ENCODE measurements around the gene FFAR4.

The FFAR4 gene

DNA sequence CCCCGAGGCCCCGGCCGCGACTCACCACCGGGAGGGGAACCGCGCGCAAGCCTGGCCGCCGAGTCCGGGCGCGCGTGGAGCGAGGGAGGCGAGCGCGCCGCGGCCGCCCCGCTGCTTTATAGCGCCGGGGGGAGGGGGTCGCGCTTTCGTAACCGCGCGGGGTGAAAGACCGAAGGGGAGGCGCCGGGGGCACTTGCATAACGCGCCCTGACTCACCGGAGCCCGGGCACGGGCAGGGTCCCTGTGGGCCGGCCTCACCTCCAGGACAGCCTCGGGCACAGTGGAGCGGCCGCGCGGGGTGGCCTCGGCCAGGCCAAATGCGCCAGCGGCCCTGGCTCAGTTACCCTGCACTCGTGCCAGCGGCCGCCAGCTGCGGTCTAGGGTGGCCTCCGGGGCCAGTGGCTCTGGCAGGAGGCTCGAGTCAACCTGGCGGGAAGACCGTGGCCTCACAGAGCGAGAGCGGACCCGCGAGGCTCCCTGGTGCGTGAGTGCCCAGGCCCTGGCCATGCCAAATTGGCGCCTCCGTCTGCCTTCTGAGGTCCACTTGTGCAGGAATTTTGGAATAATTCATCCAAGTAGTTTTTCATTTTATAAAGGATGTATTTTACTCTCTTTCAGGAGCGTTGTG lies 34.8 kb downstream of the FFAR4 start, which contains the start of gene RBP4:
Gene RBP4 (minus strand): TSS at position 90 of the 628 bp plus-strand sequence. CDS start 207 bp downstream, outside the sequence.
- DNase-seq = no peak

DNA sequence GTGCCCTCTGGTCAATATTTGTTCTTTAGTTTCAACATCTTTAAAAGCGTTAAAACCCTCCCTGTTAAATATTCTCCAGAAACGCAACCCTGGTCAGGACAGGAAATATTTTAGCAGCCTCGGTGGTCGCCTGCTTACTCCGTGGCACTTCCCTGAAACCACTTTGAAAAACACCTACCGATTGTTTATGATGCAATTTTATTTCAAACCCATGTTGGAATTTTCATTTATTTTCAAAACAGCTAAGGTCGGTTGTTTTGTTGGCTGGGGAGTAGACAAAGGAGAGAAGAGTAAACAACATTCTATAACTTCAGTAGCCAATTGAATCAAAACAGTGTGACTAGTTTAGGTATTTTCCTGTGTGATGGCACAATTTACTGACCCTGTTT lies 35.3 kb downstream of the FFAR4 start:
- DNase-seq = no peak

DNA sequence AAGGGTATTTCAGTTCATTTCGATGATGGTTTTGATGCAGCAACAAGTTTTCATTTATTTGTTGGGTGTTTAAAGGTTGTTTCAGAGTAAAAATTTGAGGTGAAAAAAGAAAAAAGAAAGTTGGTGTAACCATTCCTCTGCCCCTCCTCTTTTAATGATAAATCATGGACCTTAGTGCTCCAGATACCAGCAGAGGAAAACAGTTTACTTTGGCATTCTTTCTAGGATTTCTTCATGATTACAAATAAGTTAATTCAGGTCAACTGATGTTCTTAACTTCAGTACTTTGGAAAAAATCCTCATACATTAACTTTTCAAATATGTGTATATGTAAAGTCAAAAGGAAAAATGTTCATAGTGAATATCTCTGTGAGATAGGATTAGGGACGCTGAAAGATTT lies 36.6 kb downstream of the FFAR4 start:
- DNase-seq = no peak

DNA sequence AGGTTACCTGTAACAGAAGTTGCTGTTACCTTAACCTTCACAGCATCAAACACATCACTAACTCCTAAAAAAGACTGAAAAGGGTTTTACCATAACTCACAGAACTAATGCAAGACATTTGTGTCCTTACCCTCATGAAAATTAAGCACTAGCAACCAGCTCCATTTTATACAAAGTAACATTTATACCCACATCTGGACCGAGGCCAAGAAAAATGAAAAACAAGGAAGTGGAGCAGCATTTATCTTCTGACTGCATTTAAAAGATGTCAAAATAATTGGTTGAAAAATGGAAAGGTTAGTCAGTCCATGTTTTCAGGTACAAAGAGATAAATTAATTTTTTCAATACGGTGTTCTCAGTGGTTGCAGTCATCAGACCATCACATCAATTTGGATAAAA lies 37.7 kb downstream of the FFAR4 start:
- DNase-seq = no peak

DNA sequence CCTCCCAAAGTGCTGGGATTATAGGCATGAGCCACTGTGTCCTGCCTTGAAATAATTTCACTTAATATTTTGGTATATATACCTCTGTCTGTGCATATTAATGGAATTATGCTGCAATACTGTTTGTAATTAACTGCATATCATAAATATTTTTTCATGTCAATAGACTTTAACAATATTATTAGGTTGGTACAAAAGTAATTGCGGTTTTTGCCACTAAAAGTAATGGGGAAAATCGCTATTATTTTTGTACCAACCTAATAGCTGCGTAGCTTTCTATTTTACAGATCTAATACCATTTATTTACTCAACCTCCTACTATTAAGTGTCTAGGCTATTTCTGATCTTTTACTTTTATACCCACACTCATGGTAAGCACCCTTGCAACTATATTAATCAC lies 42.0 kb downstream of the FFAR4 start:
- no peak for DNase-seq

DNA sequence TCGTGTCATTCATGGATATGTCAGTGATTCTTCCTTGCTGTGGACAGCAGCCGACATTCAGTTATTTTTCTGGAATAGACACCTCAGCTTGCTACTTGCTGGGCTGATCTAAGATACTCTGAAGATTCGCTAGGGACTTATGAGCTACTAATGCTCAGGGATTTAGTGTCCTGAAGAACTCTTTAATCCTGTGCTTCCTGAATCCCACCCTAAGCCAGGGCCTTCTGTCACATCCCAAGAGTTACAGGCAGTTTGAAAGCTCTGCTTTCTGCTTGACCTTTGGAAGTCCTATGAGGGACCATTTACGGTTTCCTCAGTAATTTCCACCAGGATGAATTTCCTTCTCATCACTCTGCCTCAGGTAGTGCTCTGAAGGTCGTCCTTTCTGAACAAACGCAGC lies 45.8 kb downstream of the FFAR4 start, which contains the start of gene PDE6C:
Gene PDE6C (plus strand): TSS at position 227 of the 400 bp plus-strand sequence. CDS start 189 bp downstream, outside the sequence.
- no peak for DNase-seq

DNA sequence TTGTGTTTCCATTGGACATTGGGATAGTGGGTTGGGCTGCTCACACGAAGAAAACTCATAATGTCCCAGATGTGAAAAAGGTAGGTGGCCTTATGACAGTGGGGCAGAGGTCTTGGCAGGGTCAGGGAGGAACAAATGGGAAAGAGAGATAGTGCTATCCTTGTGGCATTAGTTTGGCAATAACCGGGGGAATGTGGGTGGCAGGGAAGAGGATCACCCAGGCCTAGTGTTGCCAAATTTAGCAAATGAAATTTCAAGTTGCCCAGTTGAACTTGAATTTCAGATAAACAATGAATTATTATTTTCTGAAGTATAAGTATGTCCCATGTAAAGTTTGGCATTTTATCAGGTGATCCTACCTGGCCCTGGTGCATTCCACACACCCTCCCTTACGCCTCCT lies 46.7 kb downstream of the FFAR4 start:
- peak; percentile 11 to 50 for DNase-seq

DNA sequence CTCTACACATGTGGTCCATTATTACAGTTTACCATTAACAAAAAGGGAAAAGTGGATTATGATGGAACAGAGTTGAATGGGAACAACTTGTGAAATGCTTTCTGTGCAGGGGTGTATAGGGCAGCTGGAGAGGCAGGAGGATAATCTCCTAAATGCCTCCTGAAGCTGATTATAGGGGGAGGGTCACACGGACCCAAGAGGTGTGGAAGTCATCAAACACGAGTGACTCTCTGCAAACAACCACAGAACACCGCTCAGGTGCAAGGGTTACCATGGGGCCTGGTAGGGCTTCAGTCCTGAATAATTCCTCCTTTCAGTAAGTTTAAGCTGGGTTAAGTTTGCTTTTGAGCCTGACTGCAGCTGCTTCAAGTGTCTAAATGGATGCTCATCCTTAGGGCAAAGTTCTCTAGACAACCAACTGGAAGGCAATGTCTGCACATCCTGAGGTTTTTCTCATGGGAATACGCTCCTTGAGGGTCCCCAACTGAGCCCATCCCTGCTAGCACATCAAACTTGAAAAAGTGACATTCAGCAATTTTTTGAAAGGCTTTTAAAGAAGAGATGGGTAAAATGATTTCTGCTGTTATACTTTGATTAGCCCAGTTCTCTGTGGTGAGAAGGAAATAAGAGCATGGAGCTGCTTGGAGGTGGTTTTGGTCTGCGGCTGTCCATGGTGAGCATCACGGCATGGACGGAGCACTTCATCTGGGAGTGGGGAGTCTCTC lies 47.8 kb downstream of the FFAR4 start:
- no peak for DNase-seq

DNA sequence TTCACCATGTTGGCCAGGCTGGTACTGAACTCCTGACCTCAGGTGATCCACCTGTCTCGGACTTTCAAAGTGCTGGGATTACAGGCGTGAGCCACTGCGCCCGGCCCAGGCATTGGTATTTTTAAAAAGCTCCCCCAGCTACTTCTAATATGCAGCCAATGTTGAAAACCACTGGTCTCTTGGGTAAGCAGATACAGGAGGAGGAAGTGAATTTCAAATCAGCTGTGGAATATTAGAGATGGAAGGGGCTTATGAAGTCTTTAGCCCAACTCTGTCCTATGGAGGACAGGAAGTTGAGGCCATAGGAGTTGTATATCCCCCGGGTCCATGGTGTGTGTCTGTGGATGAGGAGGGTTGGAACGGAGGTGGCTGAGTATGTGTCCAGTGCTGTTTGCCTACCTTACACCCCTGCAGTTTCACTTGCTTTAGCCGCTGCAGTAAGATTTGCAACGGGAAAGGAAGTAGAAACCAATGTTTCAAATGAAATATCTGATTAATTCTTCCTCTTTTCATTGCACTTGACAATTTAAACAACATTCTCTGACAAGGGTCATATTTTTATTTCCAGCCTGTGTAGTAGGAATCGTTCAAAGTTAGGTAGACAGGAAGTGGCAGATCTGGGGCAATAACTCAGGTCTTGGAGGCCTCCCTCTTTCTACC lies 49.2 kb downstream of the FFAR4 start:
- peak; percentile 37 to 40 for DNase-seq

DNA sequence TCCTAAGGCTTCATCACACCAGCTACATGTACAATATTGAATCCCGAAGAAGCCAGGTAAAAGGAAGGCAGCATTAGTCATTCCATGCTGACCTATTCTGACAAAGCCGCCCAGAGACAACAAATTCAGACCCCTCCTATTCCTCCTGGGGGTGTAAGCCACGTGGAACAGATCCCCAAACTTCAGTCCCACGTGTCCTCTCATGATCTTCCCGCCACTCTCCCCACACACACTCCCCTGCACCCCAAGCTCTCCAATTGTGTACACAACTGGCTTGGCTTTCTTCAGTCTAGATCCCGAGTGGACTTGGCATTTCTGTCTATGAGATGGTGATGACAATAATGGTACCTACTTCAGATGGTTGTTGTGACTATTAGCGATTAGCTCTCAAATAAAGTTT lies 54.5 kb downstream of the FFAR4 start:
- DNase-seq = no peak

DNA sequence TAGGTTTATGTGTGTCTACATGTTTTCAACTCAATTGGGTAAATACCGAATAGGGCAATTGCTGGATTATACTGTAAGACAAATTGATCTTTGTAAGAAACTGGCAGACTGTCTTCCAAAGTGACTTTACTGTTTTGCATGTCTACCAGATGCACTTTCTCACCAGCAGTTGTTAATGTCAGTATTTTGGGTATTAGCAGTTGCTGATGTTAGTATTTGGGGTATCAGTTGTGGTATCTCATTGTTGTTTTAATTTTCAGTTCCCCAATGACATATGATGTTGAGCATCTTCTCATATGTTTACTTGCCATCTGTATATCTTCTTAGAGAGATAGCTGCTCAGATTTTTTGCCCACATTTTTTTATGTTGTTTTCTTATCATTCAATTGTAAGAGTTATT lies 56.5 kb downstream of the FFAR4 start:
- no peak for DNase-seq

DNA sequence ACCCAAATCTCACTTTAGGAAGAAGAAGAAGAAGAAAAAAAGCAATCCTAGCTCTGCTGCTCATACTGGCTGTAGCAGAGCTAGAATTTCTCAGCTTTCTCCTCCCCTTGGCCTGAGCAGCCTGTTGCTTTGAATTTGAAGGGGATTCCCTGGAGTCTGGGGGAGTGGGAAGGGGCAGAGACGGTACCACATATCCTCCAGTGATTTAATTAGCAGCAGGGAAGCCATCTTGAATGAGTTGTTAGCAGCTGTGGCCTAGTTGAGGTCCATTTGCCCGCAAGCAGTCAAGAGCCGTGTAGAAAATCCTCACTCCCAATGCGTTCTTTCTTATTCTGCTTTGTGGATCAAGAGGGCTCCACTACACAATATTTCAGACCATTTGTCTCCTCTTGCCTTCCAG lies 62.4 kb downstream of the FFAR4 start:
- DNase-seq = no peak

DNA sequence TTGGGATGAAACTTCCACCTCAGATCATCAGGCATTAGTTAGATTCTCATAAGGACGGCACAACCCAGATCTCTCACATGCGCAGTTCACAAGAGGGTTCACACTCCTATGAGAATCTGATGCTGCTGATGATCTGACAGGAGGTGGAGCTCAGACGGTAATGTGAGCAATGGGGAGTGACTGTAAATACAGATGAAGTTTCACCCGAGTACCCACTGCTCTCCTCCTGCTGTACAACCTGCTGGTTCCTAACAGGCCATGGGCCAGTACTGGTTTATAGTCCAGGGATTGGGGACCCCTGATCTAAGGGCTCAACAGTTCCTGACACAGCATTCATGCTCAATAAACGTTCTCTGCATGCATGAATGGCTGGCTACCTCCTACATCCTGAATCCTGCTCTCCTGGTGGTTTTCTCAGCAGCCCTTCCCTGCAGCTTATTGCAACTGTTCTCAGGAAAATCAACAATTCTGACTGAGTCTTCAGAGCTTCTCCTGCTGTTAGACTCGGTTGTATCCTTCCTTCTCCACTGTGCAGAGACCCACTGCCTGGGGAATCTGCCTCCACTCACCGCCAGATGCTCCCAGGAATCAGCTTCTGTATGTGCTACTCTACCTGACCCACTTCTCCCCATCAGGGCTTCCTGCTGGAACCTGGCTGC lies 63.3 kb downstream of the FFAR4 start:
- no peak for DNase-seq

DNA sequence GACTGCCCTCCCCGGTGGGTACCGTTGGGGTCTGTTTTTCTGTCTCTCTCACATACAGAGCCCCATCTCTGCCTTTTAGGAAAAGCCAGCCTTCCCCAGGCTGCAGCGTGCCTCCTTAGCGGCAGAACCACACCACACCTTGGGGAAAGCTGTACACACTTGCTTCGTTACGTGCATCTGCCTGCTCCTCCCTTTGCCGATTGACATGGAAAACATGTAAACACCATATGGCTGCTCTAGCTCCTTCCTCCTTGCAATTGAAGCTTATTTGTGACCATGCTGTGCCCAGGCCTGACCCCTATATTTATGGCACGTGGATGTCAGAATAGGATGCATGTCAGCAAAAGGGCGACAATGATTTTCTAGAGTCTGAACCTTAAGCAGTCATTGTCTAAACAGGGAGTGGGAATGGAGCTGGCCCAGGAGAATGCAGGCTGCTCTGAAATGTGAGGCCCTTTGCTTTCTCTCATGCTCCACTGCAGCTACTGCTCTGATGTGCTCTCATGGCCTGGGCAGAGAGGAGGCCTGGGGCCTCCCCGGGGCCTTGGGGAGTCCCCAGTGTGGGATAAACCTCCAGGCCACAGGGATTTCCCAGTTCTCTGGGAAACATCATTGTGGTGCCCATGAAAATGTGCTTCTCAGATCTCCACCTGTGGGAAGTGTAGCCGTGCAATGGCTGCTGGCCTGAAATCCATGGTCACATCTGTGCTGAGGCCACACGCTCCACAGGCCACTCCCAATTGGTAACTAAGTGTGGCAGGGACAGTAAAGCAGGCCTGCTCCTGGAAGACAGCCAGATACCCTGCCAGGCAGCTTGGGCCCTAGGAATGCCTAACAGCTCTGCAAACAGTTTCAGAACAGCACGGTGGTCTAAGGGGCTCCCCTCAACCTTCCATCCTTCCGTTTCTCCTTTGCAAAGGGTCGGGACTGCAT lies 64.4 kb downstream of the FFAR4 start:
- DNase-seq = peak in 1 of 2 donors; percentile 2

All from inflammatory macrophage treated with lipopolysaccharide for 1 hour (primary cell).